Measurements from ENCODE around the gene TRAK1. TPM values are rescaled to one million over a fixed set of nuclear protein-coding genes. Genes with fewer than 3 reads are reported as not detected.

The TRAK1 gene
- total RNA-seq, 1 donor from 2014 or later = 37.5 TPM

DNA sequence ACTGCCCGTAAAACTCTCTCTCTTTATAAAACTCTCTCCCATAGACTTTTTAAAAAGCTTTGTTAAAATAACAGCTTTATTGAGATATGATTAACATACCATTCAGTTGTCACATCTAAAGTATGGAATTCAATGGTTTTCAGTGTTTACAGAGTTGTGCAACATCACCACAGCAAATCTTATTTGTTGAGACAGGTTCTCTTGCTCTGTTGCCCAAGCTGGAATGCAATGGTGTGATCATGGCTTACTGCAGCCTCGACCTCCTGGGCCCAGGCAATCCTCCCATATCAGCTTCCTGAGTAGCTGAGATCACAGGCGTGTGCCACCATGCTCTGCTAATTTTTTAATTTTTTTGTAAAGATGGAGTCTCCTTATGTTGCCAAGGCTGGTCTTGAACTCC lies 35.9 kb upstream of the TRAK1 start:
- H3K36me3 ChIP-seq = no peaks in the 10 kb centered on the region
- peaks cover 4 to 25% of the 10 kb centered on the region in 2 donors for H3K4me1 ChIP-seq
- DNase-seq (ENCODE audit: low spot score in 2 of 2) = no peak
- TF ChIP-seq, protein P1, sequence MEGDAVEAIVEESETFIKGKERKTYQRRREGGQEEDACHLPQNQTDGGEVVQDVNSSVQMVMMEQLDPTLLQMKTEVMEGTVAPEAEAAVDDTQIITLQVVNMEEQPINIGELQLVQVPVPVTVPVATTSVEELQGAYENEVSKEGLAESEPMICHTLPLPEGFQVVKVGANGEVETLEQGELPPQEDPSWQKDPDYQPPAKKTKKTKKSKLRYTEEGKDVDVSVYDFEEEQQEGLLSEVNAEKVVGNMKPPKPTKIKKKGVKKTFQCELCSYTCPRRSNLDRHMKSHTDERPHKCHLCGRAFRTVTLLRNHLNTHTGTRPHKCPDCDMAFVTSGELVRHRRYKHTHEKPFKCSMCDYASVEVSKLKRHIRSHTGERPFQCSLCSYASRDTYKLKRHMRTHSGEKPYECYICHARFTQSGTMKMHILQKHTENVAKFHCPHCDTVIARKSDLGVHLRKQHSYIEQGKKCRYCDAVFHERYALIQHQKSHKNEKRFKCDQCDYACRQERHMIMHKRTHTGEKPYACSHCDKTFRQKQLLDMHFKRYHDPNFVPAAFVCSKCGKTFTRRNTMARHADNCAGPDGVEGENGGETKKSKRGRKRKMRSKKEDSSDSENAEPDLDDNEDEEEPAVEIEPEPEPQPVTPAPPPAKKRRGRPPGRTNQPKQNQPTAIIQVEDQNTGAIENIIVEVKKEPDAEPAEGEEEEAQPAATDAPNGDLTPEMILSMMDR (IDR thresholded peaks at IDR 0.05) = no peak
- no peaks in the 10 kb centered on the region for H3K27me3 ChIP-seq
- intact Hi-C loops (cut with DNase I) = no loop called here
- H3K27ac ChIP-seq = no peak overlapping the region
- no peak overlapping the region for H3K4me3 ChIP-seq
- H3K9me3 ChIP-seq = no peaks in the 10 kb centered on the region

DNA sequence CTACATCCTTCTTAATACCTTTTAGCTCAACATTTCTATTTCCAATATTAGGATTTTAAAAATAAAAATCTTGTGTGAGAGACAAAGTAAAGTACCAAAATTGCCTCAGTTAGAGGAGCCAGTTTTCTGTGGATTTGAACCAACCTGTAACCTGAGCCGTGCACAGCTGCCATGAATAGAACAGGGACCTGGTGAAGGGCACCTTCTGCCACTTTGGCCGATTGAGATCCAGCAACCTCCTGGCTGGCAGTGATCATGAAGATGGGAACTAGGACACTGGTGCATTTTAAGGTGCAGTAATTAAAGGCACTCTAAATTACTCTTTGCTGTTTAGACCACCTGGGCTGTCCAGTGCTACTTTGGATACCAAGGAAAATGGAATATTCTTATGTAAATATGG lies 34.3 kb upstream of the TRAK1 start:
- Histone ChIP-seq H3K27me3 (no peaks in the 10 kb centered on the region), H3K4me3 (no peak overlapping the region), H3K27ac (no peak overlapping the region), H3K4me1 (peaks cover 4 to 31% of the 10 kb centered on the region in 2 donors), H3K36me3 (no peaks in the 10 kb centered on the region), H3K9me3 (no peaks in the 10 kb centered on the region)
- TF ChIP-seq, protein P1 (IDR thresholded peaks at IDR 0.05) = no peak
- intact Hi-C loops (cut with DNase I) = no loop called here
- no peak for DNase-seq (ENCODE audit: low spot score in 2 of 2)

DNA sequence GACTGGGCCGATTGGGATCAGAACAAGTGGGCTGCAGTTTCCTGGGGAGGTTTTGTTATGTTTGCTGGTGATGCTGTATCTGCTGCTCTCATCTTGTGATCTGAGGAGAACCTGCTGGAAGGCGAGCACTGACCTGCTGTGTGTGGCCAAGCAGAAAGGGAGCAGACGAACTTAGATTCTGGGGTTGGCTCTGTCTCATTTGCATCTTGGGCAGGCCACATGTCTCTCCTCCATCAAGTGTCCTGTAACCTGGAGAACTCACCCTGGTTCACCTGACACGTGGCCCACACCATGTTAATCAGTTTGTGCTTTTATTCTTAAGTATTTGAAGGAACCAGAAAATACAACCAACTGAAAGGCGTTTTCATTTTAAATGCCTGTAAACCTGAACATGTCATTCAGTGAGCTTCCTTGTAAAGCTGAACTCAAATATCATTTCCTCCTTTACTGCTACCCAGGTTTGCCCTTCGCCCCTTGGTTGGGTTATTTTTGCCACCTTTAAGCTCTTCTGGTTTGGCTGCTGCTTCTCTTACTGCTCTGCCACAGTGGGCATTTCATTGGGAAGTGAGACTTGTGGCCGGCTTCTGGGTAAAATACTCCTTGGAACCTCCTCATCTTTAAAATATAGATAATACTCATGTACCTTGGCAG lies 33.5 kb upstream of the TRAK1 start:
- DNase-seq (ENCODE audit: low spot score in 2 of 2) = no peak
- H3K9me3 ChIP-seq = no peaks in the 10 kb centered on the region
- intact Hi-C loops (cut with DNase I) = no loop called here
- TF ChIP-seq, protein P1 (IDR thresholded peaks at IDR 0.05) = no peak
- H3K36me3 ChIP-seq = no peaks in the 10 kb centered on the region
- H3K4me3 ChIP-seq = no peak overlapping the region
- no peak overlapping the region for H3K27ac ChIP-seq
- H3K4me1 ChIP-seq = peaks cover 0 to 27% of the 10 kb centered on the region in 2 donors
- no peaks in the 10 kb centered on the region for H3K27me3 ChIP-seq

DNA sequence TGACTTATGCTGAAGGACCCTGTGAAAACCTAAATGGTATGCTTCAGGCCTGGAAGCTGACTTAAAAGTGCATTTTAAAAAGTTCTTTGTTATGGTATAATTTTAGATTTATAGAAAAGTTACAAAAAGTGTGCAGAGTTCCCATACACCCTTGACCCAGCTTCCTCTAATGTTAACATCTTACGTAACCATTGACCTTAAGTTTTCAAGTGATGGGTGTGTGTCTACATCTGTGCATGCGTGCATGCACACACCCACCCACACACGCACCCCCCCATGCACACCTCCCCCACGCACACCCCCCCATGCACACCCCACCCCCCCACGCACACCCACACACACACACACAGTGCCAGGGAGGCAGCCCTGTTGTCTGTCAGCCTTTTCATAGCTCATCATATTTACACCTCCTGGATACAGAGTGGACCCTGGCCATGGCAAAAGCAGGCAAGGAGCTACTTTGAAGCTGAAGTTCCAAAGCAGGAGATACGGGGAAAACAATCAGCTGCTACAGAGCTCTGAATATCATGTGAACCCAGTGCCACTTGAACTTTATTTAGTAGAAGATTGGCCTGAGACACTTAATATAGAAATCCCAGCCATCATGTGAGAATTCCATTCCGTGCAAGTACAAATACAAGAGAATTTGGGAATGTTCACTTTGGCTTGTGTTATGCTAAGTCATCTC lies 30.0 kb upstream of the TRAK1 start:
- DNase-seq (ENCODE audit: low spot score in 2 of 2) = no peak
- no peaks in the 10 kb centered on the region for H3K36me3 ChIP-seq
- no peaks in the 10 kb centered on the region for H3K27me3 ChIP-seq
- peaks cover 0 to 20% of the 10 kb centered on the region in 2 donors for H3K4me1 ChIP-seq
- H3K4me3 ChIP-seq = peak overlapping the region in 1 of 2 donors; percentile 41
- intact Hi-C loops (cut with DNase I) = no loop called here
- no peaks in the 10 kb centered on the region for H3K9me3 ChIP-seq
- TF ChIP-seq, protein P1 (IDR thresholded peaks at IDR 0.05) = no peak
- H3K27ac ChIP-seq = peak overlapping the region; percentile 74 to 79

DNA sequence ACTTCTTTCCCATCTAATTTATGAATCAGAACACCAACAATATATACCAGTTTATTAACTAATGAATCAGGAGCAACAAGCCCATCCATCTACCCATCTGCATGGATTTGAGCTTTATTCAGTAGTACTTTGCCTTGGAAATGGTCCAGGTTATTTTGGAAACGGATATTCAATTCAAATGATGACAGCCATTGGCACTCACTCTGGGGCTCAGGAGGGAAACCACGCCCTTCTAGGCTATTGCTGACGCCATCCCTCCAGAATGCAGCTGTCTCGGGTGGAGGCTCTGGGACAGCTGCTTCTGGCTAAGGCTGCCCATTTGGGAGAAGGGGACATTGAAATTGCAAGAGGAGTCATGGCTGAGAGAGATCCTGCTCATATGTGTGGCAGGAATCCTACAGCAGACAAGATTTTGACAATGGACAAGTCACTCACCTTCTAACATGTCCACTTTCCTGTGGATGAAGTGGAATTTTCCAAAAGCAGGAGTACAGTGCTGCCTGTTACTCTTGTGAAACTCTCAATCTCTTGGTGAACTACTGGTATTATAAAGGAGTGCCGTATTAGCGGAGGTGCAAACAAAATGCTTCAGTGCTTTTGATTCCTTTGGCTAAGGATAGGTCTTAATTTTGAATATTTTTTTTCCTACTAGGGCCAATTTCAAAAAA lies 29.3 kb upstream of the TRAK1 start:
- intact Hi-C loops (cut with DNase I) = loop anchor here (2.0 kb wide), 1 partner anchor 47 kb away; no protein-coding TSS in a partner anchor
- H3K4me1 ChIP-seq = peaks cover 2 to 25% of the 10 kb centered on the region in 2 donors
- DNase-seq (ENCODE audit: low spot score in 2 of 2) = peak in 1 of 2 donors; percentile 90

More for the DNA sequence above, 29.3 kb upstream of the TRAK1 start:
- Histone ChIP-seq H3K27me3 (no peaks in the 10 kb centered on the region), H3K36me3 (no peaks in the 10 kb centered on the region), H3K27ac (peak overlapping the region; percentile 74 to 79), H3K9me3 (no peaks in the 10 kb centered on the region), H3K4me3 (peak overlapping the region in 1 of 2 donors; percentile 41)
- TF ChIP-seq, protein P1 (IDR thresholded peaks at IDR 0.05) = no peak

All from ascending aorta (tissue), 2 donors.